ENCODE results near the gene NFIB. TPM values are rescaled to one million over a fixed set of nuclear protein-coding genes. Genes with fewer than 3 reads are reported as not detected.

NFIB gene
- total and polyA plus RNA-seq, 2 of the 8 experiments (the other 6 are each of a cell fraction or from before 2014, with no cell fraction given), result 2.6 to 13.1 TPM

- TF ChIP-seq SUZ12 (IDR thresholded peaks at IDR 0.05; ENCODE audit: low read length), result peak; percentile 32; the same call in 1 of the 2 replicates
- peak; percentile 25 to 85; a peak in 3 of 4 replicates for TF ChIP-seq HDAC2 (IDR thresholded peaks at IDR 0.05; ENCODE audit: borderline replicate concordance in 1 of 2, low read depth in 2 of 2, low read length in 2 of 2)
- peak; percentile 70; the same call in 1 of the 2 replicates for TF ChIP-seq RBBP5 (IDR thresholded peaks at IDR 0.05; ENCODE audit: borderline replicate concordance, low read depth, low read length)
- no peak for TF ChIP-seq RNF2 (IDR thresholded peaks at IDR 0.05; ENCODE audit: borderline replicate concordance, low read depth, low read length, missing control alignments, poor library complexity, severe bottlenecking)
- TF ChIP-seq ASH2L (IDR thresholded peaks at IDR 0.05; ENCODE audit: low read length), result peak; percentile 94
- no peak for TF ChIP-seq HDAC6 (IDR thresholded peaks at IDR 0.05; ENCODE audit: low read depth, low read length)
- no peak for TF ChIP-seq FOSL1 (IDR thresholded peaks at IDR 0.05; ENCODE audit: insufficient read depth, low read depth, low read length)
- no peak for TF ChIP-seq SP4 (IDR thresholded peaks at IDR 0.05; ENCODE audit: low read length)
- TF ChIP-seq SAP30 (IDR thresholded peaks at IDR 0.05; ENCODE audit: insufficient read depth, insufficient replicate concordance, low read length), result no peak
- TF ChIP-seq CEBPB (IDR thresholded peaks at IDR 0.05; ENCODE audit: low read depth, low read length), result no peak
- peak; percentile 47 for TF ChIP-seq POLR2AphosphoS5 (IDR thresholded peaks at IDR 0.05; ENCODE audit: low read depth, low read length)
- no peak for TF ChIP-seq MAFK (IDR thresholded peaks at IDR 0.05; ENCODE audit: low read depth, low read length)
- TF ChIP-seq ZNF274 (IDR thresholded peaks at IDR 0.05; ENCODE audit: borderline replicate concordance, extremely low read depth, low read length), result no peak
- TF ChIP-seq CHD2 (IDR thresholded peaks at IDR 0.05; ENCODE audit: low read length), result no peak
- peak; percentile 96 for TF ChIP-seq KDM4A (IDR thresholded peaks at IDR 0.05; ENCODE audit: low read depth, low read length, severe bottlenecking)
- no peak for TF ChIP-seq TAF7 (optimal IDR thresholded peaks at IDR 0.05; ENCODE audit: borderline replicate concordance, low read depth, low read length)
- no peak for TF ChIP-seq USF2 (IDR thresholded peaks at IDR 0.05; ENCODE audit: low read length)
- TF ChIP-seq TBP (IDR thresholded peaks at IDR 0.05; ENCODE audit: low read depth, low read length), result peak; percentile 36
- no peak for TF ChIP-seq YY1 (IDR thresholded peaks at IDR 0.05; ENCODE audit: low read depth, low read length)
- peak; percentile 46 for TF ChIP-seq TAF1 (IDR thresholded peaks at IDR 0.05; ENCODE audit: low read depth, low read length)
- TF ChIP-seq MAX (IDR thresholded peaks at IDR 0.05), result peak; percentile 32; the same call in 1 of the 2 replicates
- TF ChIP-seq SIN3A (conservative IDR thresholded peaks at IDR 0.05 in 1 of 2, IDR thresholded peaks at IDR 0.05 in 1 of 2; ENCODE audit: low read depth in 1 of 2, low read length in 2 of 2), result peak in 1 of 2 experiments; percentile 53; a peak in 1 of 4 replicates
Measured at GRCh38 chr9:14322211-14323082, 8.5 kb upstream of the NFIB start (continued).
